ENCODE measurements around the gene MEN1.

Gene MEN1

DNA sequence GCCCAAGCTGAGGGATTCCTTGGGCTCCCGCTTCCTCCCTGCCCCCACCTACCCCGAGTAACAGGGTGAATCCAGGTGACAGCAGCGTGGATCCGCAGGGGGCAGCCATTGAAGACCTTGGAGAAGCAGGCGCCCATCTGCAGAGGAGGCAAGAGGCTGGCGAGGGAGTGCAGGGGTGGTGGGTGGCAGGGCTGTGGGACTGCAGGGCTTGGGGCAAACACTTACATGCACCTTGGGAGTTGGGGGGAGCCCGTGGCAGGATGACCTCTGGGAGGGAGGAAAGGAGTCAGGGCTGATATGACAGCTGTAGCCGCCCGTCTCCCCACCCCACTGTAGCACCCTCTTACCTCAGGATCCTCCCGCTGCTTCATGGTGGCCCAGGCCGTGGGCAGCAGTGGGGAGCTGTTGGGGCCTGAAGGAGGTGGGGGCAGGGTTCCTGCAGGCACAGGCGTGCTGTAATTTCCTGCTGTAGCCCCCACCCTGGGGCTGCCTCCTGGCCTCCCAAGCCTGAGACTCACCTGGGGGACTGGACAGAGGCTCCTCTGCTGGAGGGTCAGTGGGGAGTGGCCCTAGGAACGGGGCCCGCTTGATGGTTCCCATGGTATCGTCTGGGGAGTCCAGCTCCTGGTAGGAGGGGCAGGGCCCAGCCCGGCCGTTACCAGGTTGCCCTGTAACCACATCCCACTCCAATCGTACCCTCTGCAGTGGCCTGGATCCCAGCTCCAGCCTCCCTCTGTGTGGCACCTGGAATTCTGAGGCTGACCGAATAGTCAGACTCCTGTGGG is 13.4 kb downstream of the MEN1 start:
- no peak for ATAC-seq
- TF ChIP-seq CSDC2 (CRISPR knock-in tag; IDR thresholded peaks at IDR 0.05) = no peak
- no peak for TF ChIP-seq PATZ1 (CRISPR knock-in tag; IDR thresholded peaks at IDR 0.05; ENCODE audit: borderline replicate concordance)
- no peak for TF ChIP-seq RARB (CRISPR knock-in tag; IDR thresholded peaks at IDR 0.05)
- no peak for TF ChIP-seq SNAI2 (CRISPR knock-in tag; IDR thresholded peaks at IDR 0.05)
- TF ChIP-seq ZNF70 (CRISPR knock-in tag; IDR thresholded peaks at IDR 0.05) = no peak
- no peak for TF ChIP-seq ZNF8 (CRISPR knock-in tag; IDR thresholded peaks at IDR 0.05)
- TF ChIP-seq PPARA (CRISPR knock-in tag; IDR thresholded peaks at IDR 0.05; ENCODE audit: borderline replicate concordance) = no peak
- no peak for TF ChIP-seq TOX (CRISPR knock-in tag; IDR thresholded peaks at IDR 0.05; ENCODE audit: borderline replicate concordance)
- TF ChIP-seq, protein P1, sequence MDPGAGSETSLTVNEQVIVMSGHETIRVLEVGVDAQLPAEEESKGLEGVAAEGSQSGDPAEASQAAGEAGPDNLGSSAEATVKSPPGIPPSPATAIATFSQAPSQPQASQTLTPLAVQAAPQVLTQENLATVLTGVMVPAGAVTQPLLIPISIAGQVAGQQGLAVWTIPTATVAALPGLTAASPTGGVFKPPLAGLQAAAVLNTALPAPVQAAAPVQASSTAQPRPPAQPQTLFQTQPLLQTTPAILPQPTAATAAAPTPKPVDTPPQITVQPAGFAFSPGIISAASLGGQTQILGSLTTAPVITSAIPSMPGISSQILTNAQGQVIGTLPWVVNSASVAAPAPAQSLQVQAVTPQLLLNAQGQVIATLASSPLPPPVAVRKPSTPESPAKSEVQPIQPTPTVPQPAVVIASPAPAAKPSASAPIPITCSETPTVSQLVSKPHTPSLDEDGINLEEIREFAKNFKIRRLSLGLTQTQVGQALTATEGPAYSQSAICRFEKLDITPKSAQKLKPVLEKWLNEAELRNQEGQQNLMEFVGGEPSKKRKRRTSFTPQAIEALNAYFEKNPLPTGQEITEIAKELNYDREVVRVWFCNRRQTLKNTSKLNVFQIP (CRISPR knock-in tag; IDR thresholded peaks at IDR 0.05; ENCODE audit: borderline replicate concordance, low read depth) = no peak
- TF ChIP-seq ZFP30 (CRISPR knock-in tag; IDR thresholded peaks at IDR 0.05) = no peak
- no peak for TF ChIP-seq BACH2 (CRISPR knock-in tag; IDR thresholded peaks at IDR 0.05; ENCODE audit: borderline replicate concordance)
- TF ChIP-seq TCF4 (CRISPR knock-in tag; IDR thresholded peaks at IDR 0.05; ENCODE audit: borderline replicate concordance) = no peak
- TF ChIP-seq GLIS3 (CRISPR knock-in tag; IDR thresholded peaks at IDR 0.05) = no peak
- TF ChIP-seq ISL1 (CRISPR knock-in tag; IDR thresholded peaks at IDR 0.05) = no peak
- TF ChIP-seq ZC3H10 (CRISPR knock-in tag; IDR thresholded peaks at IDR 0.05) = no peak
- TF ChIP-seq ZNF565 (CRISPR knock-in tag; conservative IDR thresholded peaks at IDR 0.05; ENCODE audit: low read depth) = no peak
- TF ChIP-seq ARNTL (CRISPR knock-in tag; IDR thresholded peaks at IDR 0.05; ENCODE audit: borderline replicate concordance, low read depth) = no peak

- TF ChIP-seq ZFP30 (CRISPR knock-in tag; IDR thresholded peaks at IDR 0.05) = no peak
- no peak for TF ChIP-seq CSRNP3 (CRISPR knock-in tag; IDR thresholded peaks at IDR 0.05)
- no peak for TF ChIP-seq ZC3H10 (CRISPR knock-in tag; IDR thresholded peaks at IDR 0.05)
- no peak for TF ChIP-seq GLIS3 (CRISPR knock-in tag; IDR thresholded peaks at IDR 0.05)
- TF ChIP-seq, protein P1 (CRISPR knock-in tag; IDR thresholded peaks at IDR 0.05; ENCODE audit: borderline replicate concordance, low read depth) = no peak
- no peak for TF ChIP-seq ESRRG (CRISPR knock-in tag; IDR thresholded peaks at IDR 0.05)
- no peak for TF ChIP-seq ZNF8 (CRISPR knock-in tag; IDR thresholded peaks at IDR 0.05)
- no peak for TF ChIP-seq TOX (CRISPR knock-in tag; IDR thresholded peaks at IDR 0.05; ENCODE audit: borderline replicate concordance)
- ATAC-seq = no peak
These were observed 14.1 kb downstream of the MEN1 start for GRCh38 chr11:64796047-64796756.

GRCh38 chr11:64794526-64794925 is 15.8 kb downstream of the MEN1 start:
- TF ChIP-seq CSDC2 (CRISPR knock-in tag; IDR thresholded peaks at IDR 0.05) = no peak
- ATAC-seq = no peak
